Hepatocyte (in vitro differentiated cells): Measurements from ENCODE around the gene SHE.

Experiments
- EZH2 ChIP-seq: fragments of 200-600 bp; sonication (generic); IDR thresholded peaks from 2 replicates; pipeline ENCODE4 v1.6.1; 2016; ENCODE audit warnings: antibody characterized with exemption, mild to moderate bottlenecking, borderline replicate concordance
- TF ChIP-seq, protein P1 (sequence below): fragments of 200-600 bp; sonication (generic); IDR thresholded peaks from 2 replicates; pipeline ENCODE4 v1.5.1; 2016; ENCODE audit warnings: antibody characterized with exemption, mild to moderate bottlenecking; ENCODE audit not compliant: poor library complexity

DNA sequence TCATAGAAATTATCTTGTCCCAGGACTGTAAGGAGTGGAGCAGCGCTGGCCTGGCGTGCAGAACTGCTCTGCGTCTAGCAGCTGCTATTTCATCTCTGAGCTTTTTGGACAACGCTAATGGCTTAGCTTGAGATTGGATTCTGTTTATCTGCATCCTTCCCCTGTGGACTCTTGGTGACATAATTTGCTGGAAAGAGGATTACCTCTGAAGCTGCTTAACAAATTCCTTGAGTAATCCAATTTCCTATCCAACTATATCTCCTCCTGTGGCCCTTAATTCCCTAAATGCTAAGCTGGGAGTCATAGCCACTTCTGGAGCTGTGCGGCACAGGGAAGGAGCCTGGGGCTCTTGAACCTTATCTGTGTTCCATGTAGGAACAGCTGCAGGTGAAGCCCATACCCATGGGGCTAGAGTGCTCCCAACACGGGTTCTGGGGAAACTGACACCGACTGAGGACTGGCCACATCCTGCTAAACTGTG, 53.8 kb downstream of the SHE start:
- TF ChIP-seq, protein P1, sequence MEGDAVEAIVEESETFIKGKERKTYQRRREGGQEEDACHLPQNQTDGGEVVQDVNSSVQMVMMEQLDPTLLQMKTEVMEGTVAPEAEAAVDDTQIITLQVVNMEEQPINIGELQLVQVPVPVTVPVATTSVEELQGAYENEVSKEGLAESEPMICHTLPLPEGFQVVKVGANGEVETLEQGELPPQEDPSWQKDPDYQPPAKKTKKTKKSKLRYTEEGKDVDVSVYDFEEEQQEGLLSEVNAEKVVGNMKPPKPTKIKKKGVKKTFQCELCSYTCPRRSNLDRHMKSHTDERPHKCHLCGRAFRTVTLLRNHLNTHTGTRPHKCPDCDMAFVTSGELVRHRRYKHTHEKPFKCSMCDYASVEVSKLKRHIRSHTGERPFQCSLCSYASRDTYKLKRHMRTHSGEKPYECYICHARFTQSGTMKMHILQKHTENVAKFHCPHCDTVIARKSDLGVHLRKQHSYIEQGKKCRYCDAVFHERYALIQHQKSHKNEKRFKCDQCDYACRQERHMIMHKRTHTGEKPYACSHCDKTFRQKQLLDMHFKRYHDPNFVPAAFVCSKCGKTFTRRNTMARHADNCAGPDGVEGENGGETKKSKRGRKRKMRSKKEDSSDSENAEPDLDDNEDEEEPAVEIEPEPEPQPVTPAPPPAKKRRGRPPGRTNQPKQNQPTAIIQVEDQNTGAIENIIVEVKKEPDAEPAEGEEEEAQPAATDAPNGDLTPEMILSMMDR, result no peak
- no peak for TF ChIP-seq EZH2
